NCI-H2196 treated with DMSO at 0.1 percent for 48 hours (cell line): ENCODE data around the gene PLCB1.
"Not testable (repeated sequence)": the region's sequence is repeated elsewhere in the genome, so short reads cannot be mapped to it uniquely, and the experiment has no call there.

ENCODE experiments used
- DNase-seq: peaks from one replicate; lab custom pipeline; 2025; ENCODE audit not compliant: unreplicated experiment; lab: John Stamatoyannopoulos, UW

Gene PLCB1

DNA sequence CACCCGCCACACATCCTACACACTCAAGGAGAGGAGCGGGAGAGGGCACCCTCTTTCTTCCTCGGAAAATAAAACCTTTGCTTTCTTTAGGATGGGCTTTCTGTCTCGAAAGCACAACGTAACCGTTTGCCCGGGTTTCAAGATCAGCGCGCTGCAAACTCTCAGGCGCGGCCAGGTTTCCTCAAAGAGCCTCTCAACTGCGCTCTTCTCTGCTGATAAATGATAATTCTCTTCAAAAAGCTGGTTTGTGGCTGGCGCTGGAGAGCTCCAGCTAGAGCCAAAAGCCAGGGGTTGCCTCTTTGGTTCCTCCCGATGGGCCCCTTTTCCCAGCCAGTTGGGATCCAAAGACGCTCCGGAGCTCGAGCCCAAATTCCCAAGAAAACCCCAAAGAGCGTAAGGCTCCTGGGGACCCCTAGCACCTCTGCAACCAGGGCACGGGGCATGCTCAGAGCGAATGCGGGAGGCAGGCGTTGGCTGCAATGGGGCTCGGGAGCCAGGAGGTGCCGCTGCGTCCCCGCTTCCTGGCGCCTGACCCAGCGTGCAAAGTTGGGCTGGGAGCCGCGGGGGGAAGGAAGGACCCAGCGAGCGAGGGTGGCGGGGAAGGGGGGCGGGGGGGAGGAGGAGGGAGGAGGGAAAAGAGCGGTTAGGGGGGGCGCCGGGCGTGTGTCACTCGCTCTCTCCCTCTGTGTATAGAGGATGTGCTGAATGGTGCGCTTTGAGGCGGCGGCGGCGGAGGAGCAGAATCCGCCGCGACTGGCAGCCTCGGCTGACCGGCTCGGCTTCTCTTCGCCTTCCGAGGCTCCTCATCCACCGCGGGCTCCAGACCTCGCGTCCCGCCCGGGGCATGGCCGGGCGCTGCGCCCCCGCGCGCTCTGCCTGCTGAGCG is at the start of gene PLCB1:
Gene PLCB1, plus strand, starts transcription at position 669 of the 886 bp plus-strand sequence. CDS start 386 bp downstream, outside the sequence.
- DNase-seq: peak; percentile 78

- no peak for DNase-seq
Measured at GRCh38 chr20:8082989-8083388, 49.1 kb upstream of the PLCB1 start.

- DNase-seq: no peak
Measured at GRCh38 chr20:8089668-8090067, 42.4 kb upstream of the PLCB1 start.

DNA sequence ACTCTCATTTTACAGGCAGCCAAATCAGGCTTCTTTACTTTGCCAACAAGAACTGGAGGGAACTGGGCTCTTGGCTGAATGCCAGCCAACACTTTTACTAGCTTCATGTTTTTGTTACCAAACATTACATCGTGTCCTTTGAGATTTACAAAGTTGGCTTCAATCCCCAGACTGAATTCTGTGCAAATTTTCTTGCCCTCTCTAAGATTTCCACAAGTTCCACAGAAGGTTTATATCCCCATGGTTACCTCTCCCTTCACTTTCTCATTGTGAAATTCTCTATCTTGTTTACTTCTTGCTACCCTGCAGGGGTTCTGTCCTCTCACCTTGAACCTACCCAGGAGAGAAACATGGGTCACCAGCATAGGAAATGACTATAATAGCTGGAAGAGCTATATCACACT is 37.6 kb upstream of the PLCB1 start:
- DNase-seq: no peak

- DNase-seq: no peak
Measured at GRCh38 chr20:8094850-8095249, 37.2 kb upstream of the PLCB1 start.

DNA sequence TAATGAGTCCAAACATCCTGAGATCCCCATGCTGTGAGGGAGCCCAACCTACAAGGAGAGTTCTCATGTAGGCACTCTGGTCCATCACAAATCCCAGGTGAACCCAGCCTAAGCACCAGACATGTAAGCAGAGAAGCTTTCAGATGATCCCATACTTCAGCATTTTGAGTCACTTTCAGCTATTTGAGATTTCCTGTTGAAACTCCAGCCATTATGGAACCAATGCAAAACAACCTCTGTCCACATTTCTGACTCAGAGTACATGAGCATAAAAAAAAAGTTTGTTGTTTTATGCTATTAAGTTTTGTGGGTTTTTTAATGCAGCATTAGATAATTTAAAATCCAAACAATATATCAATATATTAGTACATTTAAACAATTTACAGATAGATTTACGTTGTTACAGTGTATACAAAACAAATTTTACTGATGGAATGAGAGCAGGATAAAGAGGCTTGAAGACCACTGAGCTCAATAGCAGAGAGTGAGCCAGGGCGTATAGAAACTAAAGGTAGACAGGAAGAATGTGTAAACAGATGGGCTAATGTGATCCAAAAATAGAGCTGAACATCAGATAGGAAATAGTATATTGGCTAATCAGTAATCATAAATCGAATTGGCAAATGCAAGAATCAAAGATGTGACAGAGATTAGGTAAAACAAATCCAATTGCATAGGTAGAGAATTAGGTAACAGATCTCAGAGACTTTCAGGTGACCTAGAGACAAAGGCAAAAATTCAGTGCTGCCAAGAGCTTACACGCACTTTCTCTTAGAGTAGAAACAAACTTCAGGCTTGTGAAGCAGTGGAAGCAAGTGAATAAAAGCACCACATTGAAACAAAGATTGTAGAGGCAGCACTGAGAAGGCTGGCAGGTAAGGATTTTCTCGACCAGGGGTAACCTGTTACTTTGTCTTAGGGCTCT is 36.2 kb upstream of the PLCB1 start:
- no peak for DNase-seq

- DNase-seq: no peak
Measured at GRCh38 chr20:8097307-8097706, 34.8 kb upstream of the PLCB1 start.

GRCh38 chr20:8104252-8104651 is 27.8 kb upstream of the PLCB1 start:
- DNase-seq: no peak

DNA sequence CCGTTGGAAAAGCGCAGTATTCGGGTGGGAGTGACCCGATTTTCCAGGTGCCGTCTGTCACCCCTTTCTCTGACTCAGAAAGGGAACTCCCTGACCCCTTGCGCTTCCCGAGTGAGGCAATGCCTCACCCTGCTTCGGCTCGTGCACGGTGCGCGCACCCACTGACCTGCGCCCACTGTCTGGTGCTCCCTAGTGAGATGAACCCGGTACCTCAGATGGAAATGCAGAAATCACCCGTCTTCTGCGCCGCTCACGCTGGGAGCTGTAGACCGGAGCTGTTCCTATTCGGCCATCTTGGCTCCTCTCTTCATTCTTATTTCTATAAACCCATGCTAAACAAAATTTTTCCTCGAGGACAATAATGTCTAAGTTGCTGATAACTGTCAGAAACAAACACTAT is 17.5 kb upstream of the PLCB1 start:
- DNase-seq: not testable (repeated sequence)

DNA sequence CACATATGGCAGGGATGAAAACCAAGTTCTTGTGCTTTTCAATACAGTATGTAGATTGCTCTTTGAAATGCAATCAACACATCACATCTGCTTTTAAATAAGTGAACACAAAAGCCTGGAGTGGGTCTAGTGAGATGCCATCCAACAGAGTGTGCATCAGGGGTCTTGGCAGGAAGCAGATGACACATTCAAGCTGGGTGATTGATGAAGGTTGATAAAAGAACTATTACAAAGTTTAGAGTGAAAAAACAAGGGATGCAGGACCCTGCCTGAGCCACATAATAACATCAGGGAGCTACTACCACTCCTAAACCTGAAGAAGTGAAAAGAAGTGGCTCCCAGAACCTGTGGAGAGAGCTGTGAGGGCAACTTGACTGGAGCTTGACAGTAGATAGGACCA is 16.6 kb upstream of the PLCB1 start:
- no peak for DNase-seq

- DNase-seq: no peak
Measured at GRCh38 chr20:8116067-8116811, 15.8 kb upstream of the PLCB1 start.

DNA sequence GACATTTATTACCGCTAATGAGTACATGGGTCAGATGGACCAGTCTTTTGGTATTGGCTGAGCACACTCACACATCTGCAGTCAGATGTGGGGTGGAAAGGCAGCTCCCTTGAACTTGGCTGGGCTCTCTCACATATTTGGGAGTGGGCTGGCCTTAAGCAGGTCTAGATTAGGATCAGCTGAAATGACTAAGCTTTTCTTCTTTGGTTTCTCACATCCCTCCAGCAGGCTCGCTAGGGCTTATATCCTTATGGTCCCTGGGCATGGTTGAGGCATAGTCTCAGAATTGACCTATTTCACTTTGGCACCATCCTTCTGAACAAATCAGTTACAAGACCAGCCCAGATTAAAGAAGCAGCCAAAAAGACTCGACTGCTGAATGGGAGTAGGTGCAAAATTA is 14.4 kb upstream of the PLCB1 start:
- DNase-seq: no peak

DNA sequence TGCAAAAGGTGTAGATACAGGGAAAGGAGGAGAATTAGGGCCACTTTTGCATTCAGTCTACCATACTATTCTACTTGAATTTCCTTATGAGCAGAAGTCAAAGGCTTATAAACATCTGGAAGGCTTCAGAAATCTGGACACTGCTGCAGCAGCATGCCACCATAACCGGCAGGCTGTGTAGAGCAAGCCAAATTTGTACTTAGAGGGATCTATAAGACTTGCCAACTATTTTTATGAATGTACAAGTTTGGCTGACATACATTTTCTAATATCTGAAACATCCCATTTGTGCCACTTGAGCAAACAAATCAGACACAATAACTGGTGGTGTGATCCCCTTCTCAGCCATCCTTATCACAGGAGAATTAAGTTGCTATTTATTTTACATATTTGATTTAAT is 14.0 kb upstream of the PLCB1 start:
- DNase-seq: no peak

DNA sequence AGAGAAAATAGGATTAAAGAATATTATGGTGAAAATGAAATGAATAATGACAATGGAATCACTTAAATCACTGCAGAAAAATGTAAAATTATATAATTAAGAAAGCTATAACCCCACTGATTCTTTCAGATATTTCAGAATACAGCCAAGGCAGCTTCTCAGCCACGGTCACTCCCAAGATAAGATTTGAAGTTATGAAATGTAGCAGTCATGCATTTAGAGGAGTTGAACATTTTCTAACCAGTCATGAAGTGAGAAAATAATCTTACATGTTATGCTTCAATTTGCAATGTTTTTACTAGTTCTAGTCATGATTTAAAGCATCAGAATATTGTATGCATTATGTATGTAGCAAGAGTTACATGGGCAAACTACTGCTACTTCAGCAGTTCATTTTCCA is 13.3 kb upstream of the PLCB1 start:
- DNase-seq: no peak

GRCh38 chr20:8121666-8122065 is 10.4 kb upstream of the PLCB1 start:
- DNase-seq: no peak

GRCh38 chr20:8124639-8125038 is 7.4 kb upstream of the PLCB1 start:
- no peak for DNase-seq

- DNase-seq: no peak
Measured at GRCh38 chr20:8126181-8126580, 5.9 kb upstream of the PLCB1 start.

DNA sequence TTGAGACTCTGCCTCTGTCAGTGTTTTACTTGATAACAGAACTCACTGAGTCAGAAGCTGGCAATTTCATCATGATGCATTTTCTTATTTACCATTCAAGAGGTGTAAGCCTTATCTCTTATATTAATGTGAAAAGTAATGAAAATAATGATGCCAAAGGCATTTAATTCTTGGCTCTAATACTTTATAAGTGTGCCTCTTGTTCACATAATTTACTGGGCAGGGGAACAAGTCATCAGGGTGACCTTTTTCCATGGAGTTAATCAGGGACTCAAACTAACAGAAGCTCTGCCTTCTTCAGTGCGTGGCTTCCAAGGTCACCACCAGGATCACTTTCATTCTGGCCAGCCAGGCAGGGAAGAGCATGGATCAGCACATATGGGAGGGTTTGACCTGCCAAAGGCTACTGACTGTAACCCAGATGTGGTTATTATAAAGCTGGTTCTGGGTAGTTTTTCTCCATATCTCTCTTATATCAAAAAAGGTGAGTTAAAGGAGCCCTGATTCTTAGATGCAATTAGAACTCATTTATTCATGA is 5.2 kb upstream of the PLCB1 start:
- DNase-seq: no peak

GRCh38 chr20:8127553-8128255 is 4.4 kb upstream of the PLCB1 start:
- no peak for DNase-seq

GRCh38 chr20:8128291-8129060 is 3.6 kb upstream of the PLCB1 start:
- no peak for DNase-seq
